ENCODE results near the gene KHDC4. TPM values are rescaled to one million over a fixed set of nuclear protein-coding genes. Genes with fewer than 3 reads are reported as not detected.

The KHDC4 gene
- polyA plus RNA-seq, 1 donor from 2014 or later, result 97.1 TPM

DNA sequence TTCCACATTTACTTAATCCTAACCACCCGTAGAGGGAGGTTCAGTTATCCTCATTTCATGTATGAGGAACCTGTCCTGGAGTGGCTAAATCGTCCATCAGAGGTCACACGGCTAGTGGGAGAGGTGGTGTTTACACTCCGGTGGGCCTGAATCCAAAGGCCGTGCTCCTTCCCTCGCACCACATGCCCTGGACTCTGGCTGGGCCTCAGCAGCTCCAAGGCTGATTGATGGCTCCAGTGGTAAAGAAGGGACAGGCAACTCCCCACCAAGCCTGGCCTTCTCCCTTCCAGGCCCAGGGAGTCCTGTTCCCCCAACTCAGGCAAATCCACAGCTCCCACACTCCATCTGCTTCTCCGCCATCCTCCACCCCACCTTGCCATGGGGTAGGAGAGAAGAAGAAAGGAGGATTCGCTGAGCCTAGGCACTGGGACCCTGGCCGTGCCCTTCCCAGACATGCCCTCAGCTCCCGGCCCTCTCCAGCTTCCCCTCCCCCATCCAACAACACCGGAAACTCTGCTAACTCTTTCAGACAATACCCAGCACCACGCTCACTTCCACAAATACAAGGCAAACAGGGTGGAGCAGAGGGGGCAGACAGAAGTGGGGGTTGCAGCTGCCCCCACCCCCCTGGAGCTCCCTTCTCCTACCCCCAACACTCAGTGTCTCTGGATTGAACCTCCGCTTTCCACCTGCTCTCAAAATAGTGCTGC is 33.3 kb upstream of the KHDC4 start:
- Histone ChIP-seq H3K4me2 (ENCODE audit: low read length) (no peak overlapping the region), H3K27me3 (ENCODE audit: insufficient read depth, low read depth, low read length) (no peaks in the 10 kb centered on the region), H3K79me2 (replicated peaks; ENCODE audit: insufficient read depth, low read length) (peaks cover 32% of the 10 kb centered on the region), H3K4me3 (ENCODE audit: low read length) (no peak overlapping the region), H3K36me3 (ENCODE audit: insufficient read depth, low read length) (peaks cover 12% of the 10 kb centered on the region), H3K27ac (ENCODE audit: low read length) (no peak overlapping the region), H3K9ac (ENCODE audit: low read length) (no peak overlapping the region), H4K20me1 (ENCODE audit: insufficient read depth) (no peaks in the 10 kb centered on the region), H3K9me2 (ENCODE audit: insufficient read depth, low read length) (no peaks in the 10 kb centered on the region), H3F3A (ENCODE audit: insufficient read depth, low read length, poor library complexity, severe bottlenecking) (no peaks in the 10 kb centered on the region), H2AFZ (ENCODE audit: low read depth, low read length) (no peak overlapping the region), H3K9me3 (ENCODE audit: low read length) (no peaks in the 10 kb centered on the region)
- TF ChIP-seq SMC3 (conservative IDR thresholded peaks at IDR 0.05; ENCODE audit: poor library complexity) (no peak), EP300 (conservative IDR thresholded peaks at IDR 0.05; ENCODE audit: poor library complexity, severe bottlenecking) (no peak), EZH2 (IDR thresholded peaks at IDR 0.05; ENCODE audit: borderline replicate concordance, insufficient read depth, low read length, poor library complexity, severe bottlenecking) (no peak)
- TF ChIP-seq, protein P1, sequence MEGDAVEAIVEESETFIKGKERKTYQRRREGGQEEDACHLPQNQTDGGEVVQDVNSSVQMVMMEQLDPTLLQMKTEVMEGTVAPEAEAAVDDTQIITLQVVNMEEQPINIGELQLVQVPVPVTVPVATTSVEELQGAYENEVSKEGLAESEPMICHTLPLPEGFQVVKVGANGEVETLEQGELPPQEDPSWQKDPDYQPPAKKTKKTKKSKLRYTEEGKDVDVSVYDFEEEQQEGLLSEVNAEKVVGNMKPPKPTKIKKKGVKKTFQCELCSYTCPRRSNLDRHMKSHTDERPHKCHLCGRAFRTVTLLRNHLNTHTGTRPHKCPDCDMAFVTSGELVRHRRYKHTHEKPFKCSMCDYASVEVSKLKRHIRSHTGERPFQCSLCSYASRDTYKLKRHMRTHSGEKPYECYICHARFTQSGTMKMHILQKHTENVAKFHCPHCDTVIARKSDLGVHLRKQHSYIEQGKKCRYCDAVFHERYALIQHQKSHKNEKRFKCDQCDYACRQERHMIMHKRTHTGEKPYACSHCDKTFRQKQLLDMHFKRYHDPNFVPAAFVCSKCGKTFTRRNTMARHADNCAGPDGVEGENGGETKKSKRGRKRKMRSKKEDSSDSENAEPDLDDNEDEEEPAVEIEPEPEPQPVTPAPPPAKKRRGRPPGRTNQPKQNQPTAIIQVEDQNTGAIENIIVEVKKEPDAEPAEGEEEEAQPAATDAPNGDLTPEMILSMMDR (IDR thresholded peaks at IDR 0.05; ENCODE audit: poor library complexity, severe bottlenecking), result no peak

GRCh38 chr1:155966750-155967149 is 32.5 kb upstream of the KHDC4 start:
- Histone ChIP-seq H3K9me3 (ENCODE audit: low read length) (no peaks in the 10 kb centered on the region), H3K27me3 (ENCODE audit: insufficient read depth, low read depth, low read length) (no peaks in the 10 kb centered on the region), H3K79me2 (replicated peaks; ENCODE audit: insufficient read depth, low read length) (peaks cover 25% of the 10 kb centered on the region), H3K9ac (ENCODE audit: low read length) (no peak overlapping the region), H2AFZ (ENCODE audit: low read depth, low read length) (no peak overlapping the region), H3K4me2 (ENCODE audit: low read length) (no peak overlapping the region), H3K36me3 (ENCODE audit: insufficient read depth, low read length) (peaks cover 12% of the 10 kb centered on the region), H3F3A (ENCODE audit: insufficient read depth, low read length, poor library complexity, severe bottlenecking) (no peaks in the 10 kb centered on the region), H4K20me1 (ENCODE audit: insufficient read depth) (no peaks in the 10 kb centered on the region), H3K9me2 (ENCODE audit: insufficient read depth, low read length) (no peaks in the 10 kb centered on the region), H3K27ac (ENCODE audit: low read length) (no peak overlapping the region), H3K4me3 (ENCODE audit: low read length) (no peak overlapping the region)
- no peak for TF ChIP-seq RAD21 (conservative IDR thresholded peaks at IDR 0.05)
- TF ChIP-seq TAF1 (IDR thresholded peaks at IDR 0.05; ENCODE audit: low read depth), result no peak
- TF ChIP-seq EZH2 (IDR thresholded peaks at IDR 0.05; ENCODE audit: borderline replicate concordance, insufficient read depth, low read length, poor library complexity, severe bottlenecking), result no peak
- no peak for TF ChIP-seq POLR2AphosphoS5 (IDR thresholded peaks at IDR 0.05)
- TF ChIP-seq, protein P1 (IDR thresholded peaks at IDR 0.05; ENCODE audit: poor library complexity, severe bottlenecking), result no peak

- H3K27ac ChIP-seq (ENCODE audit: low read length), result no peak overlapping the region
- no peaks in the 10 kb centered on the region for H3F3A ChIP-seq (ENCODE audit: insufficient read depth, low read length, poor library complexity, severe bottlenecking)
- H3K36me3 ChIP-seq (ENCODE audit: insufficient read depth, low read length), result peaks cover 12% of the 10 kb centered on the region
- no peaks in the 10 kb centered on the region for H3K9me3 ChIP-seq (ENCODE audit: low read length)
- no peaks in the 10 kb centered on the region for H3K27me3 ChIP-seq (ENCODE audit: insufficient read depth, low read depth, low read length)
- H3K9me2 ChIP-seq (ENCODE audit: insufficient read depth, low read length), result no peaks in the 10 kb centered on the region
- peaks cover 20% of the 10 kb centered on the region for H3K79me2 ChIP-seq (replicated peaks; ENCODE audit: insufficient read depth, low read length)
- TF ChIP-seq TAF1 (IDR thresholded peaks at IDR 0.05; ENCODE audit: low read depth) (no peak), MXI1 (conservative IDR thresholded peaks at IDR 0.05; ENCODE audit: poor library complexity, severe bottlenecking) (no peak), EZH2 (IDR thresholded peaks at IDR 0.05; ENCODE audit: borderline replicate concordance, insufficient read depth, low read length, poor library complexity, severe bottlenecking) (no peak), SMC3 (conservative IDR thresholded peaks at IDR 0.05; ENCODE audit: poor library complexity) (no peak), RAD21 (conservative IDR thresholded peaks at IDR 0.05) (no peak), EP300 (conservative IDR thresholded peaks at IDR 0.05; ENCODE audit: poor library complexity, severe bottlenecking) (no peak), POLR2AphosphoS5 (IDR thresholded peaks at IDR 0.05) (no peak)
- TF ChIP-seq, protein P2, sequence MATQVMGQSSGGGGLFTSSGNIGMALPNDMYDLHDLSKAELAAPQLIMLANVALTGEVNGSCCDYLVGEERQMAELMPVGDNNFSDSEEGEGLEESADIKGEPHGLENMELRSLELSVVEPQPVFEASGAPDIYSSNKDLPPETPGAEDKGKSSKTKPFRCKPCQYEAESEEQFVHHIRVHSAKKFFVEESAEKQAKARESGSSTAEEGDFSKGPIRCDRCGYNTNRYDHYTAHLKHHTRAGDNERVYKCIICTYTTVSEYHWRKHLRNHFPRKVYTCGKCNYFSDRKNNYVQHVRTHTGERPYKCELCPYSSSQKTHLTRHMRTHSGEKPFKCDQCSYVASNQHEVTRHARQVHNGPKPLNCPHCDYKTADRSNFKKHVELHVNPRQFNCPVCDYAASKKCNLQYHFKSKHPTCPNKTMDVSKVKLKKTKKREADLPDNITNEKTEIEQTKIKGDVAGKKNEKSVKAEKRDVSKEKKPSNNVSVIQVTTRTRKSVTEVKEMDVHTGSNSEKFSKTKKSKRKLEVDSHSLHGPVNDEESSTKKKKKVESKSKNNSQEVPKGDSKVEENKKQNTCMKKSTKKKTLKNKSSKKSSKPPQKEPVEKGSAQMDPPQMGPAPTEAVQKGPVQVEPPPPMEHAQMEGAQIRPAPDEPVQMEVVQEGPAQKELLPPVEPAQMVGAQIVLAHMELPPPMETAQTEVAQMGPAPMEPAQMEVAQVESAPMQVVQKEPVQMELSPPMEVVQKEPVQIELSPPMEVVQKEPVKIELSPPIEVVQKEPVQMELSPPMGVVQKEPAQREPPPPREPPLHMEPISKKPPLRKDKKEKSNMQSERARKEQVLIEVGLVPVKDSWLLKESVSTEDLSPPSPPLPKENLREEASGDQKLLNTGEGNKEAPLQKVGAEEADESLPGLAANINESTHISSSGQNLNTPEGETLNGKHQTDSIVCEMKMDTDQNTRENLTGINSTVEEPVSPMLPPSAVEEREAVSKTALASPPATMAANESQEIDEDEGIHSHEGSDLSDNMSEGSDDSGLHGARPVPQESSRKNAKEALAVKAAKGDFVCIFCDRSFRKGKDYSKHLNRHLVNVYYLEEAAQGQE (IDR thresholded peaks at IDR 0.05; ENCODE audit: borderline replicate concordance), result no peak
- TF ChIP-seq, protein P1 (IDR thresholded peaks at IDR 0.05; ENCODE audit: poor library complexity, severe bottlenecking), result no peak
- H3K9ac ChIP-seq (ENCODE audit: low read length), result no peak overlapping the region
- H4K20me1 ChIP-seq (ENCODE audit: insufficient read depth), result no peaks in the 10 kb centered on the region
- H3K4me3 ChIP-seq (ENCODE audit: low read length), result no peak overlapping the region
- H2AFZ ChIP-seq (ENCODE audit: low read depth, low read length), result no peak overlapping the region
- no peak overlapping the region for H3K4me2 ChIP-seq (ENCODE audit: low read length)
Measured at GRCh38 chr1:155966135-155966534, 31.9 kb upstream of the KHDC4 start.

All from neural cell (in vitro differentiated cells).